Endothelial cell of umbilical vein (primary cell): ENCODE data around the gene WBP2.

Experiments
- EZH2 ChIP-seq: IDR thresholded peaks from 2 replicates; pipeline ENCODE4 v1.6.1; 2012; ENCODE audit warnings: borderline replicate concordance, low read depth, mild to moderate bottlenecking, moderate library complexity, low read length, inconsistent platforms; ENCODE audit not compliant: severe bottlenecking
- FOS ChIP-seq: IDR thresholded peaks from 2 replicates; pipeline ENCODE4 v1.6.1; 2011; ENCODE audit warnings: mild to moderate bottlenecking, low read length, moderate library complexity, borderline replicate concordance; ENCODE audit not compliant: insufficient read depth
- POLR2AphosphoS5 ChIP-seq: IDR thresholded peaks from 2 replicates; pipeline ENCODE4 v1.6.1; 2012; ENCODE audit warnings: low read depth, mild to moderate bottlenecking, control low read depth, low read length, moderate library complexity; ENCODE audit not compliant: insufficient read depth
- TF ChIP-seq, protein P1 (sequence below), 2 donors: IDR thresholded peaks; 1 replicate in 1 of 2; 2 replicates in 1 of 2; pipeline ENCODE4 v1.5.1; 2011; ENCODE audit warnings: low read length in 2 of 2, mild to moderate bottlenecking in 2 of 2, moderate library complexity in 2 of 2, control low read depth in 1 of 2, inconsistent platforms in 1 of 2, low read depth in 1 of 2; ENCODE audit not compliant: insufficient read depth in 1 of 2; ENCODE audit errors: extremely low read depth in 1 of 2

DNA sequence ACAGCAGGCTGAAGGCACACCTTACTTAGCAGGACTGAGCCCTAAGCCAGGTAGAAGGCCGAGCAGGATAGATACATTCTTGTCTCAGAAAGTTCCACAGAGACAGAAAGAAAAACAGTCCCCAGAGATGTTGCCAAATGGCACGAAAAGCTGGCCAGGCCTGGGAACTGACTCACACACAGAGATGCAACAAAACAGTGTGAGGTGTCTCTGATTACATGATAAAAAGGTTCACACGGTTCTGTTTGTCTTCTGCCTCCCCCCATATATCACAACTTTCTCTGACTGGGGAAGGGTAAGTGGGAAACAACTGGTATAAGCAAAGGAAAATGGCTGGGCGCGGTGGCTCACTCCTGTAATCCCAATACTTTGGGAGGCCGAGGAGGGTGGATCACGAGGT, 1.7 kb downstream of the WBP2 start:
- TF ChIP-seq POLR2AphosphoS5 (no peak), EZH2 (no peak), FOS (no peak)
- TF ChIP-seq, protein P1, sequence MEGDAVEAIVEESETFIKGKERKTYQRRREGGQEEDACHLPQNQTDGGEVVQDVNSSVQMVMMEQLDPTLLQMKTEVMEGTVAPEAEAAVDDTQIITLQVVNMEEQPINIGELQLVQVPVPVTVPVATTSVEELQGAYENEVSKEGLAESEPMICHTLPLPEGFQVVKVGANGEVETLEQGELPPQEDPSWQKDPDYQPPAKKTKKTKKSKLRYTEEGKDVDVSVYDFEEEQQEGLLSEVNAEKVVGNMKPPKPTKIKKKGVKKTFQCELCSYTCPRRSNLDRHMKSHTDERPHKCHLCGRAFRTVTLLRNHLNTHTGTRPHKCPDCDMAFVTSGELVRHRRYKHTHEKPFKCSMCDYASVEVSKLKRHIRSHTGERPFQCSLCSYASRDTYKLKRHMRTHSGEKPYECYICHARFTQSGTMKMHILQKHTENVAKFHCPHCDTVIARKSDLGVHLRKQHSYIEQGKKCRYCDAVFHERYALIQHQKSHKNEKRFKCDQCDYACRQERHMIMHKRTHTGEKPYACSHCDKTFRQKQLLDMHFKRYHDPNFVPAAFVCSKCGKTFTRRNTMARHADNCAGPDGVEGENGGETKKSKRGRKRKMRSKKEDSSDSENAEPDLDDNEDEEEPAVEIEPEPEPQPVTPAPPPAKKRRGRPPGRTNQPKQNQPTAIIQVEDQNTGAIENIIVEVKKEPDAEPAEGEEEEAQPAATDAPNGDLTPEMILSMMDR (IDR thresholded peaks at IDR 0.05; ENCODE audit: extremely low read depth in 1 of 2, insufficient read depth in 1 of 2, low read depth in 1 of 2, low read length in 2 of 2), result no peak
